Hematopoietic multipotent progenitor cell treated with erythropoietin and hydrocortisone succinate and interleukin-3 and kit ligand, for 17 days (in vitro differentiated cells): ENCODE measurements around the gene BMAL1.

Source experiments
- DNase-seq: peaks from one replicate; pipeline ENCODE4 v3.0.0-alpha.2; 2015; ENCODE audit warnings: low spot score

The BMAL1 gene

GRCh38 chr11:13317293-13318080 is 39.9 kb downstream of the BMAL1 start:
- DNase-seq = no peak

- no peak for DNase-seq
Observed at GRCh38 chr11:13318498-13319295, 41.1 kb downstream of the BMAL1 start.

- DNase-seq = no peak
Observed at GRCh38 chr11:13320688-13321087, 43.1 kb downstream of the BMAL1 start.

- no peak for DNase-seq
Observed at GRCh38 chr11:13321431-13321830, 43.8 kb downstream of the BMAL1 start.

GRCh38 chr11:13324141-13324540 is 46.6 kb downstream of the BMAL1 start:
- no peak for DNase-seq

- no peak for DNase-seq
Observed at GRCh38 chr11:13324709-13325108, 47.1 kb downstream of the BMAL1 start.

GRCh38 chr11:13327421-13327820 is 49.8 kb downstream of the BMAL1 start:
- no peak for DNase-seq

- DNase-seq = no peak
Observed at GRCh38 chr11:13328286-13328685, 50.7 kb downstream of the BMAL1 start.

- no peak for DNase-seq
Observed at GRCh38 chr11:13329670-13330356, 52.2 kb downstream of the BMAL1 start.

- DNase-seq = no peak
Observed at GRCh38 chr11:13332124-13332523, 54.5 kb downstream of the BMAL1 start.

- DNase-seq = no peak
Observed at GRCh38 chr11:13333456-13333957, 55.9 kb downstream of the BMAL1 start.

- no peak for DNase-seq
Observed at GRCh38 chr11:13334034-13334786, 56.6 kb downstream of the BMAL1 start.

- DNase-seq = peak; percentile 29
Observed at GRCh38 chr11:13335319-13335718, 57.7 kb downstream of the BMAL1 start.

GRCh38 chr11:13336246-13336878 is 58.8 kb downstream of the BMAL1 start:
- DNase-seq = no peak

- no peak for DNase-seq
Observed at GRCh38 chr11:13338019-13338426, 60.4 kb downstream of the BMAL1 start.

GRCh38 chr11:13338427-13339069 is 61.0 kb downstream of the BMAL1 start:
- DNase-seq = peak; percentile 18

GRCh38 chr11:13339195-13340153 is 61.9 kb downstream of the BMAL1 start:
- no peak for DNase-seq

GRCh38 chr11:13341026-13341425 is 63.4 kb downstream of the BMAL1 start:
- no peak for DNase-seq

GRCh38 chr11:13343067-13343466 is 65.5 kb downstream of the BMAL1 start:
- DNase-seq = no peak
